OCI-LY3 (cell line): Measurements from ENCODE around the gene OSBPL7.

Experiments
- EZH2phosphoT487 ChIP-seq: fragments of 200-600 bp; shearing (Covaris generic); IDR thresholded peaks from 2 replicates; pipeline ENCODE4 v1.6.1; 2018; ENCODE audit warnings: antibody characterized with exemption, mixed run types, low read depth
- TF ChIP-seq, protein P1 (sequence below): fragments of 200-600, 300-600 bp; sonication (generic); IDR thresholded peaks from 2 replicates; pipeline ENCODE4 v1.5.1; 2014; ENCODE audit warnings: antibody characterized with exemption, low read length, low read depth

DNA sequence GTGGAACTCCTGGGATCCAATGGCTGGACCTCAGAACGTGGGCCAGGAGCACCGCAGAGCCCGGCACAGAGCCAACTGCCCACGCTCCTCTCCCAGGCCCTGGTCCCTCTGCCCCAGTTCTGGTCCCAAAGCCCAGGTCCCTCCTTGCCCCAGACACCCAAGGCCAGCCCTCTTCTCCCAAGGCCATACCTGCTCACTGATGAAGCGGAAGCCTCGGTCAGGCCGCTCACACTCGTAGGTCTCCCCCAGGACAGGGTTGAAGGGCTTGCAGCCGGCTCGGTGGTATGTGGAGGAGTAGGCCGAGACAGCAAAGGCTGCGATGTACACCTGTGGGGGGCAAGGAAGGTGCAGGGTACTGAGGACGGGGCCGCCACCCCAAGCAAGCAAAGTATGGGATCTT, 8.5 kb downstream of the OSBPL7 start:
- TF ChIP-seq, protein P1, sequence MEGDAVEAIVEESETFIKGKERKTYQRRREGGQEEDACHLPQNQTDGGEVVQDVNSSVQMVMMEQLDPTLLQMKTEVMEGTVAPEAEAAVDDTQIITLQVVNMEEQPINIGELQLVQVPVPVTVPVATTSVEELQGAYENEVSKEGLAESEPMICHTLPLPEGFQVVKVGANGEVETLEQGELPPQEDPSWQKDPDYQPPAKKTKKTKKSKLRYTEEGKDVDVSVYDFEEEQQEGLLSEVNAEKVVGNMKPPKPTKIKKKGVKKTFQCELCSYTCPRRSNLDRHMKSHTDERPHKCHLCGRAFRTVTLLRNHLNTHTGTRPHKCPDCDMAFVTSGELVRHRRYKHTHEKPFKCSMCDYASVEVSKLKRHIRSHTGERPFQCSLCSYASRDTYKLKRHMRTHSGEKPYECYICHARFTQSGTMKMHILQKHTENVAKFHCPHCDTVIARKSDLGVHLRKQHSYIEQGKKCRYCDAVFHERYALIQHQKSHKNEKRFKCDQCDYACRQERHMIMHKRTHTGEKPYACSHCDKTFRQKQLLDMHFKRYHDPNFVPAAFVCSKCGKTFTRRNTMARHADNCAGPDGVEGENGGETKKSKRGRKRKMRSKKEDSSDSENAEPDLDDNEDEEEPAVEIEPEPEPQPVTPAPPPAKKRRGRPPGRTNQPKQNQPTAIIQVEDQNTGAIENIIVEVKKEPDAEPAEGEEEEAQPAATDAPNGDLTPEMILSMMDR, result no peak
- TF ChIP-seq EZH2phosphoT487, result no peak
